Stomach (tissue), 4 donors: Measurements from ENCODE around the gene TJP1.

Experiments
- POLR2A ChIP-seq, 4 donors: fragments of 450-650 bp; IDR thresholded peaks; one replicate each; pipeline ENCODE4 v1.6.1; 2016; ENCODE audit warnings: antibody characterized with exemption in 4 of 4, control low read depth in 2 of 4, mild to moderate bottlenecking in 1 of 4, moderate library complexity in 1 of 4
- POLR2AphosphoS5 ChIP-seq, 3 donors: sonication (generic); formaldehyde crosslinking; IDR thresholded peaks; one replicate each; pipeline ENCODE4 v1.6.1; 2016; ENCODE audit warnings: antibody characterized with exemption in 3 of 3
- TF ChIP-seq, protein P1 (sequence below), 7 experiments: fragments of 450-650 bp in 4 of 7; fragments of 200-600 bp in 3 of 7; sonication (generic) in 3 of 7; IDR thresholded peaks; one replicate each; pipeline ENCODE4 v1.5.1; 2016 to 2019; ENCODE audit warnings: antibody characterized with exemption in 7 of 7, control low read depth in 2 of 7, mild to moderate bottlenecking in 1 of 7

DNA sequence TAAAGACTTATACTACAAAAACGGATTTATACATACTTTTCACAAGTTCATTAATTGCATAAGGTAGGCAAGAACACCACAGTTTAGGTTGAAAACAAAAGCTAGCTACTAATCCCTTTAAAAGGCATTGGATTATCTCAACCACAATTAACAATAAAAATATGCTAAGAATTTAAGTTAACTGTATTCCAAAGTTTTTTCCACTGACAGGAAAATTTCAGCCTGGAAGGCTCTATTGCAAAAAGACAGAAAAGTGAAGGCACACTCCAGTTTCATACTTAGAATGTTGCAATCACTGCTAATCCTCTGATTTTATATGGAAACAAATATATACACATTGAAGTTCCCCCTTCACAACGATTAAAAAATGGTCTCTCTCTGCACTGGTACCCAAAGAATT is 71.5 kb downstream of the TJP1 start:
- TF ChIP-seq, protein P1, sequence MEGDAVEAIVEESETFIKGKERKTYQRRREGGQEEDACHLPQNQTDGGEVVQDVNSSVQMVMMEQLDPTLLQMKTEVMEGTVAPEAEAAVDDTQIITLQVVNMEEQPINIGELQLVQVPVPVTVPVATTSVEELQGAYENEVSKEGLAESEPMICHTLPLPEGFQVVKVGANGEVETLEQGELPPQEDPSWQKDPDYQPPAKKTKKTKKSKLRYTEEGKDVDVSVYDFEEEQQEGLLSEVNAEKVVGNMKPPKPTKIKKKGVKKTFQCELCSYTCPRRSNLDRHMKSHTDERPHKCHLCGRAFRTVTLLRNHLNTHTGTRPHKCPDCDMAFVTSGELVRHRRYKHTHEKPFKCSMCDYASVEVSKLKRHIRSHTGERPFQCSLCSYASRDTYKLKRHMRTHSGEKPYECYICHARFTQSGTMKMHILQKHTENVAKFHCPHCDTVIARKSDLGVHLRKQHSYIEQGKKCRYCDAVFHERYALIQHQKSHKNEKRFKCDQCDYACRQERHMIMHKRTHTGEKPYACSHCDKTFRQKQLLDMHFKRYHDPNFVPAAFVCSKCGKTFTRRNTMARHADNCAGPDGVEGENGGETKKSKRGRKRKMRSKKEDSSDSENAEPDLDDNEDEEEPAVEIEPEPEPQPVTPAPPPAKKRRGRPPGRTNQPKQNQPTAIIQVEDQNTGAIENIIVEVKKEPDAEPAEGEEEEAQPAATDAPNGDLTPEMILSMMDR (IDR thresholded peaks at IDR 0.05), result no peak
- TF ChIP-seq POLR2A (IDR thresholded peaks at IDR 0.05) (no peak), POLR2AphosphoS5 (IDR thresholded peaks at IDR 0.05) (no peak)
